Muscle layer of duodenum (tissue), 2 donors: Measurements from ENCODE around the gene EML6.

Experiments
- H3K27ac ChIP-seq: one replicate; pipeline ENCODE4 v1.7.0; 2013; ENCODE audit warnings: mild to moderate bottlenecking, low read length
- H3K27me3 ChIP-seq: one replicate; pipeline ENCODE4 v1.7.0; 2013; ENCODE audit warnings: low read depth, mild to moderate bottlenecking, control low read depth, low read length
- H3K36me3 ChIP-seq, 2 donors: one replicate each; pipeline ENCODE4 v1.7.0; 2013; ENCODE audit warnings: low read length in 2 of 2, control low read depth in 1 of 2, mild to moderate bottlenecking in 1 of 2; ENCODE audit not compliant: insufficient read depth in 2 of 2, control insufficient read depth in 1 of 2
- H3K4me1 ChIP-seq, 2 donors: one replicate each; pipeline ENCODE4 v1.7.0; 2013; ENCODE audit warnings: low read length in 2 of 2, mild to moderate bottlenecking in 2 of 2, control low read depth in 1 of 2, moderate library complexity in 1 of 2; ENCODE audit not compliant: insufficient read depth in 2 of 2, control insufficient read depth in 1 of 2
- H3K4me3 ChIP-seq, 2 donors: one replicate each; pipeline ENCODE4 v1.7.0; 2013; ENCODE audit warnings: low read length in 2 of 2, low read depth in 1 of 2, mild to moderate bottlenecking in 1 of 2
- H3K9me3 ChIP-seq, 2 donors: one replicate each; pipeline ENCODE4 v1.7.0; 2013; ENCODE audit warnings: low read length in 2 of 2, control low read depth in 1 of 2, mild to moderate bottlenecking in 1 of 2; ENCODE audit not compliant: control insufficient read depth in 1 of 2
- donor health status: healthy.

EML6 gene

GRCh38 chr2:54889053-54889452 is 165.6 kb downstream of the EML6 start:
- no peaks in the 10 kb centered on the region for H3K9me3 ChIP-seq
- H3K27ac ChIP-seq: no peak overlapping the region
- H3K36me3 ChIP-seq: no peaks in the 10 kb centered on the region
- no peaks in the 10 kb centered on the region for H3K4me1 ChIP-seq
- no peak overlapping the region for H3K4me3 ChIP-seq
- no peaks in the 10 kb centered on the region for H3K27me3 ChIP-seq

GRCh38 chr2:54891909-54892308 is 168.4 kb downstream of the EML6 start:
- Histone ChIP-seq H3K27me3 (no peaks in the 10 kb centered on the region), H3K4me3 (no peak overlapping the region), H3K27ac (no peak overlapping the region), H3K9me3 (peaks cover 0 to 4% of the 10 kb centered on the region in 2 donors), H3K36me3 (no peaks in the 10 kb centered on the region), H3K4me1 (no peaks in the 10 kb centered on the region)

GRCh38 chr2:54894467-54894866 is 171.0 kb downstream of the EML6 start:
- Histone ChIP-seq H3K27me3 (no peaks in the 10 kb centered on the region), H3K27ac (no peak overlapping the region), H3K4me3 (no peak overlapping the region), H3K4me1 (no peaks in the 10 kb centered on the region), H3K36me3 (no peaks in the 10 kb centered on the region), H3K9me3 (peaks cover 0 to 4% of the 10 kb centered on the region in 2 donors)

GRCh38 chr2:54895730-54896129 is 172.3 kb downstream of the EML6 start:
- H3K4me3 ChIP-seq: no peak overlapping the region
- H3K27ac ChIP-seq: no peak overlapping the region
- peaks cover 0 to 4% of the 10 kb centered on the region in 2 donors for H3K9me3 ChIP-seq
- H3K27me3 ChIP-seq: no peaks in the 10 kb centered on the region
- no peaks in the 10 kb centered on the region for H3K4me1 ChIP-seq
- no peaks in the 10 kb centered on the region for H3K36me3 ChIP-seq

- H3K27me3 ChIP-seq: no peaks in the 10 kb centered on the region
- H3K27ac ChIP-seq: no peak overlapping the region
- no peak overlapping the region for H3K4me3 ChIP-seq
- H3K9me3 ChIP-seq: peaks cover 0 to 4% of the 10 kb centered on the region in 2 donors
- H3K4me1 ChIP-seq: no peaks in the 10 kb centered on the region
- H3K36me3 ChIP-seq: no peaks in the 10 kb centered on the region
These were observed 174.2 kb downstream of the EML6 start for GRCh38 chr2:54897420-54898310.

- Histone ChIP-seq H3K27me3 (no peaks in the 10 kb centered on the region), H3K9me3 (peaks cover 0 to 4% of the 10 kb centered on the region in 2 donors), H3K4me1 (no peaks in the 10 kb centered on the region), H3K4me3 (no peak overlapping the region), H3K36me3 (no peaks in the 10 kb centered on the region), H3K27ac (no peak overlapping the region)
These were observed 175.2 kb downstream of the EML6 start for GRCh38 chr2:54898456-54899226.

- no peaks in the 10 kb centered on the region for H3K36me3 ChIP-seq
- no peak overlapping the region for H3K4me3 ChIP-seq
These were observed 176.2 kb downstream of the EML6 start for GRCh38 chr2:54899576-54900200.

GRCh38 chr2:54901224-54901986 is 177.9 kb downstream of the EML6 start:
- Histone ChIP-seq H3K27ac (no peak overlapping the region), H3K9me3 (no peaks in the 10 kb centered on the region), H3K4me1 (no peaks in the 10 kb centered on the region)

More at GRCh38 chr2:54899576-54900200, 176.2 kb downstream of the EML6 start:
- H3K4me1 ChIP-seq: no peaks in the 10 kb centered on the region
- H3K9me3 ChIP-seq: peaks cover 0 to 4% of the 10 kb centered on the region in 2 donors
- no peaks in the 10 kb centered on the region for H3K27me3 ChIP-seq
- no peak overlapping the region for H3K27ac ChIP-seq

GRCh38 chr2:54902763-54903162 is 179.3 kb downstream of the EML6 start:
- Histone ChIP-seq H3K27ac (no peak overlapping the region), H3K9me3 (no peaks in the 10 kb centered on the region), H3K36me3 (no peaks in the 10 kb centered on the region), H3K27me3 (no peaks in the 10 kb centered on the region), H3K4me3 (no peak overlapping the region), H3K4me1 (no peaks in the 10 kb centered on the region)

More at GRCh38 chr2:54901224-54901986, 177.9 kb downstream of the EML6 start:
- no peaks in the 10 kb centered on the region for H3K27me3 ChIP-seq
- H3K4me3 ChIP-seq: no peak overlapping the region
- H3K36me3 ChIP-seq: no peaks in the 10 kb centered on the region

GRCh38 chr2:54903736-54904554 is 180.5 kb downstream of the EML6 start:
- Histone ChIP-seq H3K27ac (peak overlapping the region; percentile 53), H3K9me3 (no peaks in the 10 kb centered on the region), H3K36me3 (no peaks in the 10 kb centered on the region), H3K4me1 (no peaks in the 10 kb centered on the region), H3K27me3 (no peaks in the 10 kb centered on the region), H3K4me3 (no peak overlapping the region)
